GM18870 (cell line): Measurements from ENCODE around the gene RBM28.

ENCODE experiments used
- ATAC-seq: cut with Tn5 transposase; IDR thresholded peaks from one replicate; pipeline ENCODE4 v1.9.1; 2021; ENCODE audit warnings: moderate library complexity; ENCODE audit not compliant: unreplicated experiment

Gene RBM28

GRCh38 chr7:128373606-128374005 is 29.9 kb upstream of the RBM28 start:
- no peak for ATAC-seq

DNA sequence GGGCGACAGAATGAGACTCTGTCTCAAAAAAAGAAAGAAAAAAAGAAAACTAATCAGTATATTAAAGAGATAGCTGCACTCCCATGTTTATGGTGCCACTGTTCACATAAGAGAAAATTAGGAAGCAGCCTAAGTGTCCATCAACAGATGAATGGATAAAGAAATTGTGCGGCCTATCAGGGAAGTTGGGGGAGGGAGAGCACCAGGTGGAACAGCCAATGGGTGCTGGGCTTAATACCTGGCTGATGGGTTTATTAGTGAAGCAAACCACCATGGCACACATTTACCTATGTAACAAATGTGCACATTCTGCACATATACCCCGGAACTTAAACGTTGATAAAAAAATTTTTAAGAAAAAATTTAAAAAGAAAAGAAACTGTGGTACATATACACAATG is 26.8 kb upstream of the RBM28 start:
- no peak for ATAC-seq

DNA sequence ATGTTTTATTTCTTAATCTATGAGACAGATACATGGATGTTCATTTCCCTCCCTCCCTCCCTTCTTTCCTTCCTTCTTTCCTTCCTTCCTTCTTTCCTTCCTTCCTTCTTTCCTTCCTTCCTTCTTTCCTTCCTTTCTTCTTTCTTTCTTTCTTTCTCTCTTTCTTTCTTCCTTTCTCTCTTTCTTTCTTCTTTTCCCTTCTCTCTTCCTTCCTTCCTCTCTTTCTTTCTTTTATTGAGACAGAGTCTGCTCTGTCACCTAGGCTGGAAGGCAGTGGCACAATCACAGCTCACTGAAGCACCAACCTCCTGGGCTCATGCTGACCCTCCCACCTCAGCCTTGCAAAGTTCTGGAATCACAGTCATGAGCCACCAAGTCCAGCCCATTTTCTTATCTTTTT is 23.3 kb upstream of the RBM28 start:
- no peak for ATAC-seq

DNA sequence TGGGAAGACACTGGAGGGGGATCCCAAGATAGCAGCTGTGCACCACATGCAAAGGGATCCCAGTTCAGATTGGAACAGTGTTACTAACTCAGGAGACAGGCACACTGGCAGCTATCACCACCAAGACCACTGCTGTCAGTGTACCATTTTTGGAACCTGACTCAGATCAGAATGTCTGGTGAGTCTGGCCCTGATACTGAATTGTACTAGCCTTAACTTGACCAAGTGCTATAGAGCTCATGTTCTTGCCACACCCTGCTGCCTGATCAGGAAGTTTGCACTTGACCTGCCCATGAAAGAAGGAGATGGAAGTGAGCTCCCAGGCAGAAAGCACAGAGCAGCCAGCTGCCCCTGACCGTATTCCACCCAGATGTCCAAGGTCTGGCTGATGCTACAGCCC is 22.6 kb upstream of the RBM28 start:
- ATAC-seq = no peak

GRCh38 chr7:128365432-128365831 is 21.7 kb upstream of the RBM28 start:
- ATAC-seq = no peak

DNA sequence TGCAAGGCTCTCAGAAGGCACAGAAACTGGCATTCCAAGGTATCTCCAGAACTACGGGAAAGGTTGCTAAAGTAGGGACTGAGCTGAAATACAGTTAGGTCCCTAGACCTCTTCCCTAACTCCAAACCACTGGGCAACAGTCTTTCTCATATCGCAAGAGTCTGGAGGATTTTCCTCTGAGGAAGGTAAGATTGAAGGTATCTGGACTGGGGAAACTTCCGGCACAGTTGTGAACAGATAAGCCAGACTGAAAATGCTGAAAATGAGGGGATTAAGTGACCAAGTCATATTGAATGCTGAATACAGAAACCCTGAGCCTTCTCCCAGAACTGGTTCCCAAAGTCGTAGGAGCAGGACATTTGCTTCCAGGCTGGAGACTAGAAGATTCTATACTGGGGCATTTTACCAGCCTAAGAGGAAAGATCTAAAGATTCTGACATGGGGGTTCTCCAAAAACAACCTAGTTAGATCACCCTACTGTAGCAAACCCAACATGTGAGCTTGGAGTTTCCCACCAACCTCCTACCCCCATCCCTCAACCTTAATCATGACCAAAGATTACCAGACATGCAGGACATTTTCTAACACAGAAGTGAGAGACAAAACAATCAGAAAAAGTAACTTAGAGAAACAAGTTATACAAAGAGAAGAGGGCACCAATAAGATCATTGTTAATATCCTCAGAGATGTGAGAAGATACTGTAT is 20.6 kb upstream of the RBM28 start:
- no peak for ATAC-seq

DNA sequence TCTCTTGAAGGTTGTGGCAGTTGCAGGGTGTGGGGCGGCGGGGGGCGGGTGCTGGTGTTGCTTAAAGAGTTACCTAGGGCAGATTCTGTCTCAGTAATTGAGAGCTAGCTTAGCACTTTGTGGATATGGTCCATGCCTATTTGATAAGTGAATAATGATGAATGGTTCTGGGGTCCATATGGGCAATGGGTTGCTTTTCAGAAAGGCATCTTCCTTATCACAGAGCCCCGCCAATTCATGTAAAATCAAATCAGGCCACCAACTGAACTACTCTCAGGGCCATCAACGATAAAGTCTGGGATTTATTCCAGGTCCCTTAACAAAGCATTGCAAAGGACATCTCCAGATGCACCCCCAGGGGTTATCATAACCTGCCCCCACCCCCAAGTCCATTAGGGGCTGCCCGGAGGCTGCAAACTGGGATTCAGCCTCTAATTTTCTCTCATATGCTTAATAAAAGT is 19.6 kb upstream of the RBM28 start:
- ATAC-seq = no peak

- ATAC-seq = no peak
Measured at GRCh38 chr7:128362670-128363069, 19.0 kb upstream of the RBM28 start.

GRCh38 chr7:128361411-128362379 is 18.0 kb upstream of the RBM28 start, which contains the start of gene PRRT4:
Gene PRRT4 (minus strand): TSS chr7:128361690.
- ATAC-seq = no peak

DNA sequence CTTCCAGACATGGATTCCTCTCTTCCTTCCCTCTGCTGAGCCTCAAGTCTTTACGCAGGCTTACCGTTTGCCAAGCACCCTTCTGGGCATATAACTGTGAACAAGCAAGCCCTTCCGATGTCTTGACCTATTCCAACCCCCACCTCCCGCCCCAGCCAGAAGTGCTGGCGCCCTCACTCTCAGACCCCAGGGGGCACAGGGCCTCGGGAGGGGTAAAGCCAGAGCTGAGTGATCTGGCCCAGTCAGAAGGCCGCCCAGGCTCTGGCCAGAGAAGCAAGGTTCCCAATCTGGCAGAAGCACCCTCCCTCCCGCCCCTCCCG is 16.6 kb upstream of the RBM28 start:
- no peak for ATAC-seq

- no peak for ATAC-seq
Measured at GRCh38 chr7:128359939-128360338, 16.2 kb upstream of the RBM28 start.

GRCh38 chr7:128359336-128359735 is 15.6 kb upstream of the RBM28 start:
- ATAC-seq = no peak

DNA sequence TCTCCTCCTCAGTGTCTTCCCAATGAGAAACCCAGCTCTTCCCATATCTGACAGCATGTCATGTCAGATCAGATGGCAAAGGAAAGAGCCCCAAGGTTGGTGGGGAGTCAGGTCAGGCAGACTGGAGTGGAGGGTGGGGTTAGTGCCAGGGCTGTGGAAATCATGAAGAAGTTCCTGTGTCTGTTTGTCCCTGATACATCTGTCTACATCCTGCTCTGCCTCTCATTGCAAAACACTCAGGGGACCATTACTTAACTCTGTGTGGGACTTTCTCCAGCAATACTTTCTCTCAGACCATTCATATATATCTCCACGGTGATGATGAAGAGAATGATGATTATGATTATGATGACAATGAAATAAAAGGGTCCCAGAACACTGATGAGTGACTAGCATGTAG is 14.5 kb upstream of the RBM28 start:
- ATAC-seq = no peak

- ATAC-seq = no peak
Measured at GRCh38 chr7:128357217-128357613, 13.5 kb upstream of the RBM28 start.

- ATAC-seq = no peak
Measured at GRCh38 chr7:128356546-128357216, 13.0 kb upstream of the RBM28 start.

- no peak for ATAC-seq
Measured at GRCh38 chr7:128353610-128354009, 9.9 kb upstream of the RBM28 start.

DNA sequence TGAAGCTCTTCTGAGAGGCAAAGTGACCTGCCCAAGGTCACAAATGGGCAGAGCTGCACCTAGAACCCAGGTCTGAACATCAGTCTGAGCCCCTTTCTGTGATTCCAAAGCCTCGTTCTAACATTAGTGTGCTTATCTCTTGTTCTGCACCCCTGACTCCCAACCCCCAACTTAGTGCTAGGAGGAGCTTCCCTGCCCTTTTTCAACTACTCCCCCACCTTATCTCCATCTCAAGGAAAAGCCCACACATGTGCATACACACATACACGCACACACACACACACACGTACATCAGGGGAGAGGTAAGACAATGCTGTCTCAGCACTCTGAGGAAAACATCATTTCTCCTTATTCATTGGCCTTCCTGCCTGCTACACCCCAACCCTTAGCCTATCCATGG is 9.5 kb upstream of the RBM28 start:
- no peak for ATAC-seq

DNA sequence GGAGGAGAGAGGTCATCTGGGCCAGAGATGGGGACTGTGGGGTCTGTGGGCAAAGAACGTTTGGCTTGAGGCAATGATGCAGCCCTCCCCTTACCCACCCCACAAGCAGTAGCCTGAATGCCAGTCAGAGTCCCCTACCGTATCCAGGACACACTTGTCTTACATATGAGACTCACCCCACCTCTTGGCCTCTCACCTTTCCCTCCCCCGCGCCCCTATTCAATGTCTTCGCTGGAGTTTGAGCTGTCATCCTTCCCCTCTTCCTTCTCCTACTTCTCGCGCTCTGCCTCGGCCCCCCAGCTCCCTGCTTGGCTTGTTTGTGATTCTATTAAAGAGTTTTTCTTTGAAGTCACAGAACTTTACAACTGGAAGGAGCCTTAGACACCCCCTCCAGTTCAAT is 8.9 kb upstream of the RBM28 start:
- ATAC-seq = no peak

DNA sequence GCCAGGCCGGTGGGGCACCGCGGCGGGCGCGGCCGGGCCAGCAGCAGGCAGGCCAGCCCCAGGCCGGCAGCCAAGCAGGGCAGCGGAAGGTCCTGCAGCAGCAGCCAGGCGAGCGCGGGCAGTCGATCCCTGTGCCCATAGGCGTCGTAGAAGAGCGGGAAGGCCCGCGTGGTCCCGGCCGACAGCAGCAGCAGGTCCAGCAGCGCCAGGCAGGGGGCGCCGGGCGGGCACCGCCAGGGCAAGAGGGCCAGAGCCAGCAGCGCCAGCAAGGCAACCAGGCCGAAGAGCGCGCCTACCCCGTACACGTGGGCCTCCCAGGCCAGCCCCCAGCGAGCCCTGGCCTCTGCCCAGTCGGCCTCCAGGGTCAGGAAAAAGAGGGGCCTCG is 8.4 kb upstream of the RBM28 start:
- ATAC-seq = no peak

- no peak for ATAC-seq
Measured at GRCh38 chr7:128351296-128352152, 7.8 kb upstream of the RBM28 start.
